ENCODE measurements around the gene ORMDL2. TPM values are rescaled to one million over a fixed set of nuclear protein-coding genes. Genes with fewer than 3 reads are reported as not detected.

ORMDL2 gene
- total and polyA plus RNA-seq, 8 donors = 21.1 to 80.8 (median 24.4) TPM

GRCh38 chr12:55797550-55797949 lies 20.3 kb upstream of the ORMDL2 start:
- no peak overlapping the region for H3K27ac ChIP-seq
- no peaks in the 10 kb centered on the region for H3K4me1 ChIP-seq
- TF ChIP-seq CTCF (IDR thresholded peaks at IDR 0.05) = no peak
- H3K36me3 ChIP-seq = peaks cover 9 to 100% of the 10 kb centered on the region in 2 donors
- intact Hi-C loops (cut with DNase I) = no loop called here
- H3K27me3 ChIP-seq = no peaks in the 10 kb centered on the region
- DNase-seq (no peak), ATAC-seq (no peak)
- no peaks in the 10 kb centered on the region for H3K9me3 ChIP-seq
- no peak overlapping the region for H3K4me3 ChIP-seq

GRCh38 chr12:55806982-55807381 lies 10.9 kb upstream of the ORMDL2 start:
- no peak overlapping the region for H3K4me3 ChIP-seq
- DNase-seq (no peak), ATAC-seq (no peak)
- H3K36me3 ChIP-seq = peaks cover 0 to 47% of the 10 kb centered on the region in 2 donors
- intact Hi-C loops (cut with DNase I) = loop anchor here in 1 of 2 donors (10.0 kb wide), 1 partner anchor 62 kb away; the partner anchor contains the start of gene GDF11
- no peak overlapping the region for H3K27ac ChIP-seq
- H3K9me3 ChIP-seq = no peaks in the 10 kb centered on the region
- no peaks in the 10 kb centered on the region for H3K27me3 ChIP-seq
- peaks cover 0 to 16% of the 10 kb centered on the region in 2 donors for H3K4me1 ChIP-seq
- TF ChIP-seq CTCF (IDR thresholded peaks at IDR 0.05) = no peak

- no peak overlapping the region for H3K4me3 ChIP-seq
- DNase-seq (no peak), ATAC-seq (no peak)
- H3K27me3 ChIP-seq = no peaks in the 10 kb centered on the region
- peaks cover 0 to 36% of the 10 kb centered on the region in 2 donors for H3K36me3 ChIP-seq
- no peak for TF ChIP-seq CTCF (IDR thresholded peaks at IDR 0.05)
- peaks cover 0 to 32% of the 10 kb centered on the region in 2 donors for H3K4me1 ChIP-seq
- no peaks in the 10 kb centered on the region for H3K9me3 ChIP-seq
- intact Hi-C loops (cut with DNase I) = loop anchor here in 1 of 2 donors (10.0 kb wide), 1 partner anchor 64 kb away; the partner anchor contains the start of gene GDF11
- H3K27ac ChIP-seq = no peak overlapping the region
Observed at GRCh38 chr12:55809274-55809673, 8.6 kb upstream of the ORMDL2 start.

- H3K9me3 ChIP-seq = no peaks in the 10 kb centered on the region
- DNase-seq = no peak
- intact Hi-C loops (cut with DNase I) = no loop called here
- H3K4me1 ChIP-seq = peaks cover 10 to 60% of the 10 kb centered on the region in 2 donors
- H3K27ac ChIP-seq = no peak overlapping the region
- peak; percentile 39 for ATAC-seq
- no peak overlapping the region for H3K4me3 ChIP-seq
- H3K27me3 ChIP-seq = no peaks in the 10 kb centered on the region
- no peak for TF ChIP-seq CTCF (IDR thresholded peaks at IDR 0.05)
- peaks cover 0 to 36% of the 10 kb centered on the region in 2 donors for H3K36me3 ChIP-seq
Observed at GRCh38 chr12:55812088-55812487, 5.8 kb upstream of the ORMDL2 start.

- no peaks in the 10 kb centered on the region for H3K9me3 ChIP-seq
- ATAC-seq (no peak), DNase-seq (no peak)
- no peak for TF ChIP-seq CTCF (IDR thresholded peaks at IDR 0.05)
- no peak overlapping the region for H3K4me3 ChIP-seq
- H3K36me3 ChIP-seq = peaks cover 0 to 21% of the 10 kb centered on the region in 2 donors
- H3K27ac ChIP-seq = no peak overlapping the region
- peaks cover 13 to 70% of the 10 kb centered on the region in 2 donors for H3K4me1 ChIP-seq
- intact Hi-C loops (cut with DNase I) = no loop called here
- H3K27me3 ChIP-seq = no peaks in the 10 kb centered on the region
Observed at GRCh38 chr12:55814257-55814656, 3.6 kb upstream of the ORMDL2 start.

Measured in left lung (tissue), 10 donors.